PFSK-1 (cell line): ENCODE results near the gene TBX4.

Experiments
- FOXP2 ChIP-seq: optimal IDR thresholded peaks from 2 replicates; pipeline ENCODE3; 2011; ENCODE audit warnings: borderline replicate concordance, control low read depth, inconsistent platforms; ENCODE audit not compliant: insufficient read depth; ENCODE audit errors: extremely low read length, extremely low read depth
- POLR2AphosphoS5 ChIP-seq: IDR thresholded peaks from 2 replicates; pipeline ENCODE4 v1.6.1; 2012; ENCODE audit warnings: low read depth, mild to moderate bottlenecking, control low read depth, low read length, moderate library complexity
- SIN3A ChIP-seq: IDR thresholded peaks from 2 replicates; pipeline ENCODE4 v1.6.1; 2012; ENCODE audit warnings: mild to moderate bottlenecking, low read length, moderate library complexity, borderline replicate concordance; ENCODE audit not compliant: insufficient read depth
- TAF1 ChIP-seq: IDR thresholded peaks from 2 replicates; pipeline ENCODE4 v1.6.1; 2012; ENCODE audit warnings: low read length, control low read depth, borderline replicate concordance; ENCODE audit not compliant: insufficient read depth
- TF ChIP-seq, protein P1 (sequence below), 2 experiments: IDR thresholded peaks; 2 replicates each; pipeline versions ENCODE4 v1.6.1 to v1.8.0; 2011 to 2012; ENCODE audit warnings: low read depth in 2 of 2, low read length in 2 of 2, control low read depth in 1 of 2, inconsistent platforms in 1 of 2, mild to moderate bottlenecking in 1 of 2, moderate library complexity in 1 of 2; ENCODE audit not compliant: insufficient read depth in 1 of 2

Gene TBX4

GRCh38 chr17:61495161-61495857 is 43.1 kb downstream of the TBX4 start:
- TF ChIP-seq, protein P1, sequence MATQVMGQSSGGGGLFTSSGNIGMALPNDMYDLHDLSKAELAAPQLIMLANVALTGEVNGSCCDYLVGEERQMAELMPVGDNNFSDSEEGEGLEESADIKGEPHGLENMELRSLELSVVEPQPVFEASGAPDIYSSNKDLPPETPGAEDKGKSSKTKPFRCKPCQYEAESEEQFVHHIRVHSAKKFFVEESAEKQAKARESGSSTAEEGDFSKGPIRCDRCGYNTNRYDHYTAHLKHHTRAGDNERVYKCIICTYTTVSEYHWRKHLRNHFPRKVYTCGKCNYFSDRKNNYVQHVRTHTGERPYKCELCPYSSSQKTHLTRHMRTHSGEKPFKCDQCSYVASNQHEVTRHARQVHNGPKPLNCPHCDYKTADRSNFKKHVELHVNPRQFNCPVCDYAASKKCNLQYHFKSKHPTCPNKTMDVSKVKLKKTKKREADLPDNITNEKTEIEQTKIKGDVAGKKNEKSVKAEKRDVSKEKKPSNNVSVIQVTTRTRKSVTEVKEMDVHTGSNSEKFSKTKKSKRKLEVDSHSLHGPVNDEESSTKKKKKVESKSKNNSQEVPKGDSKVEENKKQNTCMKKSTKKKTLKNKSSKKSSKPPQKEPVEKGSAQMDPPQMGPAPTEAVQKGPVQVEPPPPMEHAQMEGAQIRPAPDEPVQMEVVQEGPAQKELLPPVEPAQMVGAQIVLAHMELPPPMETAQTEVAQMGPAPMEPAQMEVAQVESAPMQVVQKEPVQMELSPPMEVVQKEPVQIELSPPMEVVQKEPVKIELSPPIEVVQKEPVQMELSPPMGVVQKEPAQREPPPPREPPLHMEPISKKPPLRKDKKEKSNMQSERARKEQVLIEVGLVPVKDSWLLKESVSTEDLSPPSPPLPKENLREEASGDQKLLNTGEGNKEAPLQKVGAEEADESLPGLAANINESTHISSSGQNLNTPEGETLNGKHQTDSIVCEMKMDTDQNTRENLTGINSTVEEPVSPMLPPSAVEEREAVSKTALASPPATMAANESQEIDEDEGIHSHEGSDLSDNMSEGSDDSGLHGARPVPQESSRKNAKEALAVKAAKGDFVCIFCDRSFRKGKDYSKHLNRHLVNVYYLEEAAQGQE (IDR thresholded peaks at IDR 0.05; ENCODE audit: insufficient read depth in 1 of 2, low read depth in 2 of 2, low read length in 2 of 2) = peak in 1 of 2 experiments; percentile 70; a peak in 2 of 4 replicates
- no peak for TF ChIP-seq FOXP2
- peak; percentile 54; the same call in 1 of the 2 replicates for TF ChIP-seq TAF1
- no peak for TF ChIP-seq SIN3A
- TF ChIP-seq POLR2AphosphoS5 = peak; percentile 54; the same call in 1 of the 2 replicates

DNA sequence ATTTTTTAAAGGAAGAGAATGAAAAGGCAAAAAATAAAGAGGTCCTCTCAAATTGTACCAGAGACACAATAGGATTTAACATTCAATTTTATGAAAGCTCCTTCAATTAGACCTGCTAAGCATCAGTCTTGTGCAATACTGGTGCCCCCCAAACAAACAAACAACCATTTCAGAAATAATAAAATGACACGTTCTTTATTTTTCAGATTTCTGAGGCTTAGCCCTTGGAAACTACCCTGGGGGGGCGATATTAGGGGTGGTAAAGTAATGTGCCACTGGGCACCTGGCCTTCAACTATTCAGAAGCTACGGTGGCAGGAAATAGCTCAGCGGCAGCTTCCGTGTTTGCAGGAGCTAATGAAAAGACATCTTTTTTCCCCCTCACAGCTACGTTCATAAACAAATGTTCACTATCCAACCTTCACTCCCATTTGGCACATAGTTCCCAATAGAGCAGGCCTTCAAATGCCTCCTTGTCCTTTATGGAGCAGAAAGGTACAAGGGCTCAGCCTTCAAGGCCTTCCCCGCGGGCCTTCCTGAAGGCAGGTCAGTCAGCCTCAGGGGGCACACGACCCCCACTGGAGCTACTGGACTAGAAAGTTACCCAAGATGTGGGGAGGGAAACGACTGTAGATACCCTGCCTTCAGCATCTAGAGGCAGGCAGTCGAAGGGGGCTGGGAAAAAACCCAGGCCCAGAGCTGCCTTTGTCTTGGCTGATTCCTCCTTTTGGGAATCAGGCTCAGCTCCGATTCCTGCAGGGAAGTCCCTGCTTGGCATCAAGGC is 44.1 kb downstream of the TBX4 start:
- TF ChIP-seq FOXP2 (no peak), TAF1 (no peak), POLR2AphosphoS5 (no peak)
- TF ChIP-seq, protein P1 (IDR thresholded peaks at IDR 0.05; ENCODE audit: insufficient read depth in 1 of 2, low read depth in 2 of 2, low read length in 2 of 2) = peak in 1 of 2 experiments; percentile 6; a peak in 1 of 4 replicates

GRCh38 chr17:61496957-61497653 is 44.9 kb downstream of the TBX4 start:
- TF ChIP-seq POLR2AphosphoS5 (no peak), SIN3A (no peak; the same call in 1 of the 2 replicates), TAF1 (no peak), FOXP2 (no peak)
- TF ChIP-seq, protein P1 (IDR thresholded peaks at IDR 0.05; ENCODE audit: insufficient read depth in 1 of 2, low read depth in 2 of 2, low read length in 2 of 2) = no peak

DNA sequence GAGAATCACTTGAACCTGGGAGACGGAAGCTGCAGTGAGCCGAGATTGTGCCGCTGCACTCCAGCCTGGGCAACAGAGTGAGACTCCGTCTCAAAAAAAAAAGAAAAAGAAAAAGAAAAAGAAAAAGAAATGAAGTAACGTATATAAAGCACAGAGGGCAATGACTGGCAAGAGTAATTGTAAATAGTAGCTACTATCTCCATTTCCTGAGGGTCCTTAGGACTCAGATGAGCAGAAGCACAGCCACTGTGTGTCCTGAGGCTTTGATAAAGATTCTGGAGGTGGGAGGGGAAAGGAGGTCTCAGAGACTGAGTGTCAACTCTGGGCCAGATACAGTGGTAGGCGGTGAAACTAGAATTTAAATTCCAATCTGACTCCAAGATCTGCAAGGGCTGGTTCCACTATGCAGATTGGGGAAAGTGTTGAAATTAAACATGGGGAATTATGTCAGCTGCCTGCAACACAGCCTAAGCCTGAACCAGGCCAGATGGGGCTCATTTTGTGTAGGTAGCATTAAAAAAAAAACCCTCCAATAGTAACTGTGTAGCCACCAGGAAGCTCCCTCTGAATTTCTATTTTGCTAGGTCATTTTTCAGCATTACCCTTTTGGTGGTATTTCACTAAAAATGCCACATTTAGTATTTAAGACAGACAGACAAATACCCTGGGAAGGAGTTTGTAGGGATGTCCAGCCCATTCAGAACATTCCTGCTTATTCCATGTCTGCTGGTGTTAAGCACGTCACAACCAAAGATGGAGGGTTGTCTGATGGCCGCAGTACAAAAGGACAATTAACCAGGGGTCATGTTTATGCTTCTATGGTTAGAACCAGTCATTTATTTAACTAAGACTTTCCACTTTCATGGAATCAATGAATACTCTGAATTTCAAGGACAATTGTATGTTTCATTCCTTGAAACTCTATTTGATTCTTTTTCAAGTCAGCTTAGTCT is 46.1 kb downstream of the TBX4 start:
- TF ChIP-seq POLR2AphosphoS5 (no peak), TAF1 (no peak), FOXP2 (no peak), SIN3A (no peak)
- TF ChIP-seq, protein P1 (IDR thresholded peaks at IDR 0.05; ENCODE audit: insufficient read depth in 1 of 2, low read depth in 2 of 2, low read length in 2 of 2) = no peak
